AG08395 (cell line): Measurements from ENCODE around the gene SLC22A3.
"Not testable (repeated sequence)": the region's sequence is repeated elsewhere in the genome, so short reads cannot be mapped to it uniquely, and the experiment has no call there.

ENCODE experiments used
- DNase-seq: peaks from one replicate; pipeline ENCODE4 v3.0.0; 2012; ENCODE audit warnings: mixed read lengths, low spot score

The SLC22A3 gene, protein sequence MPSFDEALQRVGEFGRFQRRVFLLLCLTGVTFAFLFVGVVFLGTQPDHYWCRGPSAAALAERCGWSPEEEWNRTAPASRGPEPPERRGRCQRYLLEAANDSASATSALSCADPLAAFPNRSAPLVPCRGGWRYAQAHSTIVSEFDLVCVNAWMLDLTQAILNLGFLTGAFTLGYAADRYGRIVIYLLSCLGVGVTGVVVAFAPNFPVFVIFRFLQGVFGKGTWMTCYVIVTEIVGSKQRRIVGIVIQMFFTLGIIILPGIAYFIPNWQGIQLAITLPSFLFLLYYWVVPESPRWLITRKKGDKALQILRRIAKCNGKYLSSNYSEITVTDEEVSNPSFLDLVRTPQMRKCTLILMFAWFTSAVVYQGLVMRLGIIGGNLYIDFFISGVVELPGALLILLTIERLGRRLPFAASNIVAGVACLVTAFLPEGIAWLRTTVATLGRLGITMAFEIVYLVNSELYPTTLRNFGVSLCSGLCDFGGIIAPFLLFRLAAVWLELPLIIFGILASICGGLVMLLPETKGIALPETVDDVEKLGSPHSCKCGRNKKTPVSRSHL

DNA sequence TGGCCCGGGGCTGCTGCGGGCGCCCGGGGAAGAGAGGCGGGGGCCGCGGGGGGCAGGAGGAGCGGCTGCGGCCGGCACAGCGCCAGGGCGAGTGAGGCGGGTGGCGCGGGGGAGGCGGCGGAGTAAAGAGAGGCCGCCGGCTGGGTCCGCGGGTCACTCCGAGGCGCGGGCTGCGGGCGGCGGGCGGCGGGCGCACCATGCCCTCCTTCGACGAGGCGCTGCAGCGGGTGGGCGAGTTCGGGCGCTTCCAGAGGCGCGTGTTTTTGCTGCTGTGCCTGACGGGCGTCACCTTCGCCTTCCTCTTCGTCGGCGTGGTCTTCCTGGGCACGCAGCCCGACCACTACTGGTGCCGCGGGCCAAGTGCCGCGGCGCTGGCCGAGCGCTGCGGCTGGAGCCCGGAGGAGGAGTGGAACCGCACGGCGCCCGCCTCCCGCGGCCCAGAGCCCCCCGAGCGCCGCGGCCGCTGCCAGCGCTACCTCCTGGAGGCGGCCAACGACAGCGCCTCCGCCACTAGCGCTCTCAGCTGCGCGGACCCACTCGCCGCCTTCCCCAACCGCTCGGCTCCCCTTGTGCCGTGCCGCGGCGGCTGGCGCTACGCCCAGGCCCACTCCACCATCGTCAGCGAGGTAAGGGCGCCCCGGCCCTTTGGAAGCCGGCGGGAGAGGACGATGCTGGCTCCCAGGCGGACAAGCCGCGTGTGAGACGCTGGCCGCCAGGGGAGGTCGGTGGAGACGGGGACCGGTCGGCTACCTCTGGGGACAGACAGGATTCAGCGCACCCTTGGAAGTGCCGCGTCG lies at the start of gene SLC22A3:
SLC22A3 (plus strand) TSS at position 156 of the 797 bp plus-strand sequence; CDS start at position 198, 42 bp downstream.
- DNase-seq: peak; percentile 32

DNA sequence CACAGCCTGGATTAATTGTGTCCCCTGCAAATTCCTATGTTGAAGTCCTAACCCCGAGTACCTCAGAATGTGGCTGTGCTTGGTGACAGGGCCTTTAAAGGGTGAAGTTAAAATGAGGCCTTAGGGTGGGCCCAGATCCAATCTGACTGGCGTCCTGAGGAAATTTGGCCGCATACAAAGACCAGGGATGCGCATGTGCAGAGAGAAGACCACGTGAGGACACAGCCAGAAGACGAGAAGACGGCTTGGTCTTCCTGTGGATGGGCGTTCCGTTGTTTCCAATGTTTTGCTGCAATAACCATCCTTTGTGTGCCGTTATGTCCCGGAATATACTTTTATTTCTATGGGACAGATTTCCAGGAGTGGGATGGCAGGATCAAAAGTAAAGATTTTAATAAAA lies 48.6 kb upstream of the SLC22A3 start:
- DNase-seq: no peak

DNA sequence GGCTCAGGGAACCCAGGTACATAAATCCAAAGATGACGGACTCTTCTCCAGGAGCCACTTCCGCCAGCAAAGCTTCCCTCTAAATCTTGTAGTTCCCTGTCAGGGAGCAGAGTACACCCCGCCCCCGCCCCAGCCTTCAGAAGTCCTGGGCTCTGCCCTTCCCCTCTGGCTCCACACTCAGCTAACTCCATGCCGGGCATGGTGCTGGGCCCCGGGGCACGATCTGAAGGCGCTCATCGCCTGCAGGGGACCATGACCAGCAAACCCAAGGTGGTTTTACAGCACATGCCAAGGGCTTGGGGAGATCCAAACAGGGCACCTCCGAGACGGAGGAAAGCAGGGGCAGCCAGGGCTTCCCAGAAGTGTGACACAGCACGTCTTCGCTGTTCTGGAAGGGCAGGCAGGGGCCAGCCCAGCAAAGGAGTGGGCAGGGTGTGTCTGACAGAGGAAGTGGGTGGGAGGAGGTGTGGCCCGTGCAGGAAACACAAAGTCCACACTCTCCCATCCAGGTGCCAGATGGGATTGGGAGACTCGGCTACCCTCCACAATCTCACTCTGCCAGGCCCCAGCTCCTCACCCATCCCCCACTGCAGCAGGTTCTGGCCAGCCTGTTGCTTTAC lies 48.0 kb upstream of the SLC22A3 start:
- DNase-seq: no peak

DNA sequence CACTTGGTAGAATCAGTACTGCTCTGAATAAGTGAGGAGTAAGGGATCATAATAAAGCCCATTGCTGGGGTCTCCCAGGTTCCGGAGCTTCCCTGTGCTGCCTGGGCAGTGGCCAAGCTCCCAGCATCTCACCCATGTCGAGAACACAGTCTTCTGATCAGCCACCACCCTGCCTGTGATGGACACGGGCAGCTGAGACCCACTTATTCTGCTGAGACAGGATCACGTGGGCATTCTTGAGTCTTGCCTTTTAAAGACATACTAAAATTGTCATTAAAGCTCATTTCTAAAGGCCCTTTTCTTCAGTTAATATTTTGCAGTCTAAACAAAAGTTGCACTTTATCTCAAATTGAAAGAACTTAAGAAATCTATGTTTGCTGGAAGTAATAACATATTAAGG lies 46.8 kb upstream of the SLC22A3 start:
- DNase-seq: no peak

DNA sequence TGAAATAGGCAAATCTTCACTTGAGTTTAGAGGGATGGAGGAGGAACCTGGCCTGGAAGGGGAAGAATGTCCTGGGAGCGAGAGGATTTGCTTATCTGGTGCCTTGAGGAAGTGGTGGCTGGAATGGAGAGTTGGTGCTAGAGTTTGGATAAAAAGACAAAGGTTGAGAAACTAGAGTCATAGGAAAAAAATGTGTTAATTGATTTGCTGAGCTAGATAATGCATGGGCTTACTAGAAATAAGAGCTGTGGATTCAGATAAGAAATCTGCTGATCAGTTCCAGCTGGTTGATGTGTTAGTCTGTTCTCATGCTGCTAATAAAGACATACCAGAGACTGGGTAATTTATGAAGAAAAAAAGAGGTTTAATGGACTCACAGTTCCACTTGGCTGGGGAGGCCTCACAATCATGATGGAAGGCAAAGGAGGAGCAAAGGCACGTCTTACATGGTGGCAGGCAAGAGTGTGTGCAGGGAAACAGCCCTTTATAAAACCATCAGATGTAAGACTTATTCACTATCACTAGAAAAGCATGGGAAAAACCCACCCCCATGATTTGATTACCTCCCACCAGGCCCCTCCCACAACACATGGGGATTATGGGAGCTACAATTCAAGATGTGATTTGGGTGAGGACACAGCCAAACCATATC lies 45.6 kb upstream of the SLC22A3 start:
- not testable (repeated sequence) for DNase-seq

DNA sequence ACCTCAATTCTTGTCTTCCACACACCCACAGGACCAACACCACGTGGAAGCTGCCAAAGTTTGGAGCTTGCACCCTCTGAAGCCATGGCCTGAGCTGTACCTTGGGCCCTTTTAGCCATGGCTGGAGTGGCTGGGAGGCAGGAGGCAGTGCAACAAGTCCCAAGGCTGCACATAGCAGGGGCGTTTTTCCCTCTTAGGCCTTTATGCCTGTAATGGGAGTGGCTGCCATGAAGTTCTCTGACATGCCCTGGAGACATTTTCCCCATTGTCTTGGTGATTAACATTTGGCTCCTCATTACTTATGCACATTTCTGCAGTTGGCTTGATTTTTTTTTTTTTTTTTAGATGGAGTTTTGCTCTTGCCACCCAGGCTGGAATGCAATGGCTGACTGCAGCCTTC lies 44.4 kb upstream of the SLC22A3 start:
- DNase-seq: no peak

DNA sequence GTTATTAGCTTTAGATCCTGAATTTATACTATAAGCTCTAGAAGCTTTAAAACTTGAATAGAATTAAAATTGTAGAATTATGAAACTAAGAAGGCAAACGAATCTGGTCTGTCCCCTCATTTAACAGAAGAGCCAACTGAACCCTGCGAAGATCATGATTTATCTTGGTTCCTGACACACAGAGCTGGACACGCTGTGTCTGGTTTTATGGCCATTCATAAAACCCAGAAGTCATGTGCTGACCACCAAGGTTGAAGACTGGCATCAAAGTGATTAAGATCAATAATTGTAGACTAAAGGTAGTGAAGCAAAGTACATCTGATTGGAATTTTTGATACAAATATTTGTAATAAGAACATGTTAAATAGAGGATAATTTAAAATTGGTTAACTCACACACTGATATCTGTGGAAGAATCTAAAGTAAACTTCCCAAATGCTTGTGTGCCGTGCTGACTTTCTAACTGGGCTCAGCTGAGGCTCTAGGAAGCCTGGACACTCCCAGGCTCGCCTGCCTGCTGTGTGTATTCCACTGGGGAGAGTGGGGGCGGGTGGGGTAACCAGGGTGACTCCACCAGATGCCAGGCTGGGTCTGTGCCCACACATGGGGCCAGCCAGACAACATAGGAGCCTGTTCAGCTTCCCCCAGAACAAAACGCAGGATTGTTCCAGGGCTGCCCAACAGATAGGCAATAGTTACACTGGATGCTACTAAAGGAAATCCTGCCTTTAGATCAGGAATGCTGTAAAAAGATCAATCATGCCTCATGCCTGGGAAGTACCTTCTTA lies 42.1 kb upstream of the SLC22A3 start:
- no peak for DNase-seq

DNA sequence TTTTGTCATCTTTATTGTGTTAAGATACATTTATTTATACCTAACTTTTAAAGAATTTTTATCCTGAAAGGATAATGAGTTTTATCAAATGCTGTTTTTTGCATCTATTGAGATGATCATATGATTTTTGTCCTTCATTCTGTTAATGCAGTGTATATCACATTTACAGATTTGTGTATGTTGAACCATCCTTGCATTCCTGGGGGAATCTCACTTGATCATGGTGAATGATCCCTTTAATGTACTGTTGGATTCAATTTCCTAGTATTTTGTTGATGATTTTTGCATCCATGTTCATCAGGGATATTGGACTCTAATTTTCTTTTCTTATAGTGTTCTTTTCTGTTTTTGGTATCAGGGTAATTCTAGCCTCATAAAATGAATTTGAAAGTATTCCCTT lies 38.5 kb upstream of the SLC22A3 start:
- DNase-seq: no peak

DNA sequence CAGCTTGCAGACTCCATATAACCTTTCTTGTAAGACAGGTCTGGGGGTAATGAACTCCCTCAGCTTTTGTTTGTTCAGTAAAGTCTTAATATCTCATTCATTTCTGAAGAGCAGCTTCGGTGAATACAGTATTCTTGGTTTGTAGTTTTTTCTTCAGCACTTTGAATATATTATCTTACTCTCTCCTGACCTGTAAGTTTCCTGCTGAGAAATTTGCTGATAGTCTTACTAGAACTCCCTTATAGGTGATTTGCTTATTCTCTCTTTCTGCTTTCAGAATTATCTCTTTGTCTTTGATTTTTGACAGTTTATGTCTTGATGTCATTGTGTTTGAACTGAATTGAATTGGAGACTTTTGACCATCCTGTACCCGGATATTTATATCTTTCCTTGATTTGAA lies 35.3 kb upstream of the SLC22A3 start:
- DNase-seq: no peak

DNA sequence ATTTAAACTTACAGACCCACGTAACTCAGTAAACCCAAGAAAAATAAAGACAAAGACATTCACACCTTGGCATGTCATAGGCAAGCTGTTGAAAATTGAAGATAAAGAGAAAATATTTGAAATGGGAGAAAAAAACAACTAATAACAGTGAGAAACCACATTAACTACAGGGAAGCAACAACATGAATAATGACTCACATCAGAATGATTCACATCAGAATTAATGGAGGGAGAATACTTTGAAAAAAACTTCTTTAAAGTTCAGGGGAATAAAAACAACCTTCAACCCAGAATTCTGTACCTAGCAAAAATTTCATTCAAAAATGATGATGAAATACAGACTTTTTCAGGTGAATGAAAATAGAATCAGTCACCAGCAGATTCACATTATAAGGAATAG lies 32.9 kb upstream of the SLC22A3 start:
- no peak for DNase-seq

DNA sequence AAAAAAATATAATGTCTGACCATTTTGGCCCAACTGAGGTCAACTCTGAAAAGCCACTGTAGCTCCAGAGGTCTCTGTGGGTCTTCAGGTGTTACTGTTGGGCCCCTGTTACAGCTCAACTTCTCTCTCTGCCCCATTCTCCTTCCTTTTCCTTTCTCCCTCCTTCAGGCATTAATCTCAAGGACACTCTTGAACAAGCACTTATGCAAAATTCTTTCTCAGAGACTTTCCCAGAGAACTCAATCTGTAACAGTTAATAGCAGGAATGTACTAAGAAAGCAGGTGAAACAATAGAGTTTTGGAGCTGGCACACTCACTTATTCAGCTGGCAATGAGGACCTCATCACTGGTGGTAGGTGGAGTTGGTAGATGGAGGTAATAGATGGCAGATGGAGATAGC lies 31.9 kb upstream of the SLC22A3 start:
- no peak for DNase-seq

DNA sequence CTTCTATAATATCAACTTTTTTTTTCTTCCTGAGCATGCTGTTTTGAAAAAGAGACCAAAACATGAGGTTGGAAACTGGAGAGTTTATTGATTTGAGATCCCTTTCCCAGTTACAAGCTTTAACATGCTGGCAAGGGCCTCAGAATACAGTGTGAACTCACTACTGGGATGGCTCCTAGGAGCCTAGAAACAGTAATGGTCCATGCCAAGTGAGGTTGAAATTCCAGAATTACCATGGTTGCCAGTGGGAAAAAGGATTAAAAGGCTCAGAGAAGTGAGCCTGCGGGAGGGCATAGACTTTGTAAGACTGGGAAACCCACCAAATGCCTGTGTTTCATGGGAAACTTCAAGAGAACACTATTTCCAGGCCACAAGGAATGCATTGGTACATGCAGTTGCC lies 28.9 kb upstream of the SLC22A3 start:
- DNase-seq: no peak

DNA sequence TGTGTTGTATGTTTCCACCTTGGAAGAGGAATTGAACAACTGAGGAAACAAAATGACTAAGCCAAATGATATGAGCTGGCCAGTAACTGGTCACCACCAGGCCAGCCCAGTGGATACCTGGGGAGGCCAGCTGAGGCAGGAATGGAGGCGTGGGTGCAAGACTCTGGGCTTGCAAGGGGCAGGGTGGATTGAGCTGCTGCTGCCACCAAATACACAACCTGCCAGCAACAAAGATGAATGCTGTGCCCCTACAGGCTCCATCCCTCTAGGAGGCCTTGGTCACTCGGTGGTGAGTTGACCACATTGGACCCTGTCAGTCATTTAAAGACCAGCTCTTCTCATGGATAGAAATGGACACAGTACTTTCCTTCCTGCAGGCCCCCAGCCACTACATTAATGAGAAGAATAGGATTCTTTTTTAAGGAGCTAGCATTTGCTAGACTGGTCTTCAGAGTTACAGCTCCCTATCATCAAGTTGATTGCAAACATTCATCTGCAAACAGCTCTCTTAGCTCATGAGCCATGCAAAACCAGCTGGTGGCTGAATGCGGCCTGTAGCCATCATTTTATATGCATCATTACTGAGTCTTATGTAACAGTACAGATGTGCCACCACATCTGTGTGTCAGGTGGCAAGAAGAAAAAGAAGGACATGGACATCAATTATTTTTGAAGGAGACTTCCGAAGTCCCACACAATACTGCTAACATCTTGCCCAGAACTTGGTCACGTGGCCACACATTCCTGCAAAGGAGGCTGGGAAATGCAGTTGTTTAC lies 26.3 kb upstream of the SLC22A3 start:
- DNase-seq: no peak

DNA sequence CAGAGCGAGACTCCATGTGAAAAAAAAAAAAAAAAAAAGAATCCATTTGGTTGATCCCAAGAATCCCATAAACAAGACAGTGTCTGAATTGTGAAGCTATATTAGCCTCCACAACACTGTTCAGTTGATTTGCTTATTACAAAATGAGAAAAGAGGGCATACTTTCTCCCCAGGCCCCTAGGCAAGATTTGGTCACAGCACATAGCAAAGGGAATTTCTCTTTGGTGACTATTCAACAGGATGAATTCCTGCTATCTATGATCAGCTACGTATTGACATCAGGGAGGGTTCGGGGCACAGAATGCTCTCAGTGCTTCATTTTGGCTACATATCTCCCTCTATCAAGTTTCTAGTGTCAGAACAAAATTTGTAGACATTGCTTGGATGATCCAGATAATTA lies 20.2 kb upstream of the SLC22A3 start:
- DNase-seq: no peak

DNA sequence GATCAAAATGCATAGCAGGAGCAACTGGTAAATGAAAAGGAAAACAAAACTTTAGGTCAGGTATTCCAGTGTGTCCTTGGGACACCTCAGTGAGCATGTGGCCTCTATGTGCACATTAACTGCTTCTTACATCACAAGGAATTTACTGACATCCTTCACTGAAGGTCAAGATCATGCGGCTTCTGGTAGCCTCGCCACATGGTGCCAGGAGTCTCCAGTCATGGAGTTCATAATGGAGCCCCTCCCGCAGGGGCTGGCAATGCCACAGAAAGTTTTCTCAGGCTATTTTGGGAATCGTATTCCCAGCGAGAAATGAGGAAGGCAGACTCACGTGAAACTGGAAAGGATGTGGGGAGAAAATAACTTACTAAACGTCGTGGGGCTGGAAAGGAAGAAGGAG lies 19.7 kb upstream of the SLC22A3 start:
- no peak for DNase-seq

DNA sequence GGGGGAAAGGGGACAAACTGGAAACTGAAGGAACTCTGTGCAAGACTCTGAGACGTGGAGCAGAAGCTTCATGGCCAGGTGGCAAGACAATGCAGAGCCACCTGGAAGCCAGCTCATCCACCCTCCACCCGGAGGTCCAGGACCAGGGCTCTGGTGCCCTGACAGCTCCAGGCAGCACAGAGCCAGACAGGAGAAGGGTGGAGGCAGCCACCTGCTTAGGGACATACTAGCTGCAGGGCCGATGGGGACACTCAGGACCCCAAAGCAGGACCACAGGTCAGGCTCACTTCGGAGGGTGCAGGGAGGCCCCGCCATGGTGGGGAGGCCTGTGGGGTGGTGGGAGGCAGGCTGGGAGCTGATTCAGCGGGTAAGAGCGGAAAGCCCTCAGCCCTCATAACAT lies 19.0 kb upstream of the SLC22A3 start:
- no peak for DNase-seq

DNA sequence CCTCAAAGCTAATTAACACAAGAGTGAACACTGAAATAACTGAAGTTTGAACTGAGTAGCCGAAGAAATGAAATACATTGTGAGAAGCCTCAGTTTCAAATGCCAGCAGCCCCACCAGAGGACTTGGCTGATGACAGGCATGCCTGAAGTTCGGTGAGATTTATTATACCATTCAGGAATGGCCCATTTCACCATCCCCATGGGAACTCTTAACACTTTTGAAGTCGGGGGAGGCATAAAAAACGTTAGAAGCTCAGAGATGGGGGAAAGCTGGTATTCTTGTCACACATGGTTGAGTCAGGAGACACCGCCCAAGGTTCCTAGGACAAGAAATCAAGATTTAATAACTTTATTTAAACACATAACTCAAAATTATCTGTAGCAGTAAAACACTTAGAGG lies 17.6 kb upstream of the SLC22A3 start:
- no peak for DNase-seq

DNA sequence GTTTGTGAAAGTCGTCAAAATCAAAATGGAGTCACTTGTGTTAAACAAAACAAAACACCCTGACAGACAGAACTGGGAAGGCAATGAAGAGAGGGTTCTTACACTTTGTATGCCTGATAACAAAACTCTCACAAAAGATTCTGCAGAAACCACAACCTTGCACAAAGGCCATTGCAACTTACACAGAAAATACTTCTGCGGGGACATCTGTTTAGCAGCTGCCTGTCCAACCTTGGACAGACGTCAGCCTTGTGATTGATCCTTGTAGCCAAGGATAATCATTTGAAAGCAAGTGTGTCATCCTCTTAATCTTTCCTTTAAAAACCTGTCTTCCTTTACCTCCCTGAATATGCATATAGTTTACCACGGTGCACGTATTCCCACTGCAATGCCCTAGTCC lies 17.0 kb upstream of the SLC22A3 start:
- DNase-seq: no peak

DNA sequence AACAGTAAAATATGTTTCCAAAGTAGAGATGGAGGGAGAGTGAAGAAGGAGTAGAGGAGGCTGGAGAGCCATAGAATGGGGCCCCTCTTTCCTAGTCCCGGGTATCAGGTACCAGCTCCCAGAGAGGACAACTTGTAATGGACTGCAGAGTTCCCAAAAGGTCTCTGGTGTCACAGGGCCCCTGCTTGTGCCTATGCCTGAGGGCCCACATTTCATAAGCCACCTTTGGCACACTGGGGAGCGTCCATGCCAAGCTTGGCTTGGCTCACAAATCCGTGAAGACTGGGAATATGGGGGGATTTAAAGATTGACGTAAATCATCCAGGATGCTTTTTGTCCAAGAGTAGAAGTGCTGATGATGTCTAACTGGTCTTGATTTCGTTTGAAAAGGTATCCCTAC lies 16.4 kb upstream of the SLC22A3 start:
- no peak for DNase-seq

DNA sequence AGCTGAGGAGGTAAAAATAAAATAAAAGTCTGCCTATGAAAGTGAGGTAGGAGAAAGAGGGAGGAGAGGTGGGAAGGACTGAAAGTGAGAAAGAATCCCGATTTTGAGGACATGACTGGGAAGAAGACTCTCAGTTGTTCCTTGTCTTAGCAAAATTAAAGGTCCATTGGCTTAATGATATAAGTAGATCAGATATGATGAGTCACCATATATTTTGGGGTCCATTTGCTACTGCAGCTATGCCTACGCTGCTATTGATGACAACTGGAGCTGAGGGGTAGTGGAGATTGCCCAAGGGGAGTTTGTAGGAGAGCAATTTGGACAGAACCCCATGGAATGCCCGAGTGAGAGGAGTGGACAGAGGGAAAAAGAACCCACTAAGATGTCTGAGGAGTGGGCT lies 15.1 kb upstream of the SLC22A3 start:
- DNase-seq: no peak

DNA sequence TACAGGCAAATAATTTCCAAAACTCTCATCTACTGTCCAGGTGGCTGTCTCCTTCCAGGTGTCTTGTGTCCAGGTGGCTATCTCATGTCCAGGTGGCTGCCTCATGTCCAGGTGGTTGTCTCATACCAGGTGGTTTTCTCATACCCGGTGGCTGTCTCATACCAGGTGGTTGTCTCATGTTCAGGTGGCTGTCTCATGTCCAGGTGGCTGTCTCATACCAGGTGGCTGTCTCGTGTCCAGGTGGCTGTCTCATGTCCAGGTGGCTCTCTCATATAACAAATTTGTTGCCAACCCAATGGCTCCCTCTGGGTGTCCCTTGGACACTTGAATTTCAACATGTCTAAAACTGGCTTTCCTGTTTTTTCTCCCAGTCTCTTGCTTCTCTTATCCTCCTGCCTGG lies 14.3 kb upstream of the SLC22A3 start:
- no peak for DNase-seq
